ENCODE results near the gene PRKG1.

PRKG1 gene

DNA sequence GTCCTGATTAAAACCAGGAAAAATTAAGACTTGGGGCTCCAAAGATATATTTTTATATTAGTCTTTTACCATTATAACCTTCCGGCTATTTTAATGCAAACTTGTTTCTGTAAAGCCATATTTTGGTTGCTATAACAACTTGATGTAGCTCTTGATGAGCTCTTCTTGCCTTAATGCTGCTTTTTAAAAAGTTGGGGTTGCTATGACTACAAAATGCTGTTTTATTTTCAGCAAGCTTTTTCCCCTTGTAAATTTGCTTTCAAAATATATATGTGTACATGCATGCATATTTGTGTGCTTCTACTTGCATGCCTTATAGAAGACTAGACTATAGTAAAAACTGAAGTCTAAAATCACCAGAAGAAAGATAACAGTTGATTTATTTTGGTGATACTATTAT lies 525.4 kb downstream of the PRKG1 start:
- no peak for DNase-seq (ENCODE audit: low spot score)

GRCh38 chr10:51602326-51602725 lies 528.0 kb downstream of the PRKG1 start:
- DNase-seq (ENCODE audit: low spot score), result no peak

DNA sequence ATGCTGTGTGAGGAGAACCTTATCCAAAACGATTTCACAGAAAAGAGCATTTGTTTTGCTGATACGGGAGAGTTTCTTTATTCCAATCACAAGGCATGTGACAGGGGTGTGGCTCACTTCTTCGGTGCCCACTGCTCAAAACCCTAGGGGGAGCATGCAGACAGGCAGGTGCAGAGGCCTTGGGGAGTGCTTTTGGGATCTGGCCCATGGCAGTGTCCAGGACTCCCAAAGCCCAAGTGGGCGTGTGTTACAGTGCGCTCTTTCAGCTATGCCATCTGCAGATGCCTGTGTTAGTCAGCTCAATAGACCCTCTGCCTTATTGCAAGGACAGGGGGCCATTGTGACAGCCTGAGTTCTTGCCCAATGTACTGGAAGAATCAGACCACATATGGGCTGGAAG lies 530.3 kb downstream of the PRKG1 start:
- DNase-seq (ENCODE audit: low spot score), result no peak

DNA sequence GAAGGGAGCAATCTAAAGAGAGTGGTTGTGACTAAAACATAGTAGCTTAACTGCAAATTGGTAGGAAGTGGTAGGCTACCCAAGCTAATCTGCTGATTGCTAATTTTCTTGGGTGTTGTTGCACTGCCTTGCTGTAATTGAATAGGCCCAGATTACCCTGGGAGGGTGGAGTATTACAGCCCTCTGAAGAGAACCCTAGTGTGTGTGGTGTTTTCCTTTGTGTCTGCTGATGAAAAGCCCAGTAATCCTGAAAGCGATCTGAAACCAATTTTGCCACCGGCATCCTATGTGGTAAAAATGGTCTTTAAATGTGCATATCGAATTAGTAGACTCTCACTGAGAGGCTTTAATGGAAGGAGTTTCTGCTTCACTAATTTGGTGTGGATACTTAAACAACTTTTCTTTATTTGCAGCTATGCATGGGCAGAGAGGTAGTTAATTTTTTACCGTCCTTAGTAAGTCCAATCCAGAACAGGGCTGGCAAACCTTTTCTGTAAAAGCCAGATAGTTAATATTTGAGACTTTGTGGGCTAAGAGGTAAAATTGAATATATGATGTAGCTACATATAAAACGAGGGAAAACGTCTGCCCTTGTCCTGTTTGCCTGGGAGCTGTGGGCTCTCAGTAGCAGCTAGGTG lies 532.7 kb downstream of the PRKG1 start:
- no peak for DNase-seq (ENCODE audit: low spot score)

GRCh38 chr10:51607463-51607835 lies 533.2 kb downstream of the PRKG1 start:
- no peak for DNase-seq (ENCODE audit: low spot score)

- DNase-seq (ENCODE audit: low spot score), result no peak
These were observed 533.9 kb downstream of the PRKG1 start for GRCh38 chr10:51608211-51608610.

- no peak for DNase-seq (ENCODE audit: low spot score)
These were observed 541.5 kb downstream of the PRKG1 start for GRCh38 chr10:51615764-51616298.

- DNase-seq (ENCODE audit: low spot score), result no peak
These were observed 543.4 kb downstream of the PRKG1 start for GRCh38 chr10:51617576-51618235.

DNA sequence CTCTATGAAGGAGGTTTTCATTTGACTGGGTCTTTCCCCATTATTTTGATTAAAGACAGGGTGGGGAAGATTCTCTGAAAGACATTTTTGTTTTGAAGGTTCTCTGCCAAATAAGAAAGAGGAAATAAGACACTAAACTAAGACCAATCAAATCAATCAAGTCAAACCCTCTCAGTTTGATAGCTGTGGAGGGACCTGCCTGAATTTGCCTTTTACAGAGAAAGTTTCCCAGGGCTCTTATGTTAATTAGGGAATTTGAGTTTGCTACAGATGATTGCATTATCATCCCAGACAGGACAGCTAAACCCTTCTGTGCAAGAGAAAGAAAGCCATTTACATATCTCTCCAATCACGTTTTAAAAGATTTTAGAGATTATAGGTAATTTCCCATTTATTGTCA lies 545.1 kb downstream of the PRKG1 start:
- no peak for DNase-seq (ENCODE audit: low spot score)

GRCh38 chr10:51620131-51620530 lies 545.8 kb downstream of the PRKG1 start:
- DNase-seq (ENCODE audit: low spot score), result no peak

GRCh38 chr10:51624013-51624412 lies 549.7 kb downstream of the PRKG1 start:
- no peak for DNase-seq (ENCODE audit: low spot score)

GRCh38 chr10:51629934-51630639 lies 555.8 kb downstream of the PRKG1 start:
- DNase-seq (ENCODE audit: low spot score), result no peak

GRCh38 chr10:51630640-51631005 lies 556.3 kb downstream of the PRKG1 start:
- DNase-seq (ENCODE audit: low spot score), result no peak

GRCh38 chr10:51635436-51635835 lies 561.1 kb downstream of the PRKG1 start:
- no peak for DNase-seq (ENCODE audit: low spot score)

GRCh38 chr10:51638211-51638610 lies 563.9 kb downstream of the PRKG1 start:
- no peak for DNase-seq (ENCODE audit: low spot score)

GRCh38 chr10:51638737-51639136 lies 564.5 kb downstream of the PRKG1 start:
- DNase-seq (ENCODE audit: low spot score), result peak; percentile 4

DNA sequence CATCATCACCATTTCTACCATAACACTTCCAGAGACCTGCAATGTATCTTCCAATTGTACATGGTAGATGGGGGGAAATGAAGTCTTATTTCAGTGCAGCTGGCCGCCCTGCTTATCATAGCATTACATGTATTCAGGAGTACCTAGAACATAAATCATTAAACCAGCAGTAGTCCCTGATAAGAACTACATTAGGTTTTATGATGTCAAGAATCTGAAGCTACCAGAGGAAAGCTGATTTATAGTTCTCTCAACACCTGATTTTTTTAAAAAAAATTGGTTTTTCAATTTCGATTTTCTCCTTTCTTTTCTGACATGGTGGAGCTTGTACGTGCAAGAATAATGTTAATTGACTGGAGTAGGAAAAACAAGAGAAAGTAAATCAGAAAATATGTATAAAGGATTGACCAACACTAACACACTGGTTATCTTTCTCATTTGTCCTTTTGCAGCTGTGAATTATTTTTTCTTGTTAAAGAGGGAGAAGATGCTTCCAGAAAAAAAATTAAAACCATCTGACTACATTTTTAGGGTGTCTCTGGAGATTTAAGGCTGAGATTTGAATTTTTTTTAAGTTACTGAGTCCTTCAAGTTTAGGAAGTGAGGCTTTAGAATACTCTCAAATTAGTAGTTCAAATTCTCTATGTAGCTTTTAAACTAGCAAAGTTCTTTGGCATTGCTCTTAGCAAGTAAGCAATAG lies 566.0 kb downstream of the PRKG1 start:
- no peak for DNase-seq (ENCODE audit: low spot score)

DNA sequence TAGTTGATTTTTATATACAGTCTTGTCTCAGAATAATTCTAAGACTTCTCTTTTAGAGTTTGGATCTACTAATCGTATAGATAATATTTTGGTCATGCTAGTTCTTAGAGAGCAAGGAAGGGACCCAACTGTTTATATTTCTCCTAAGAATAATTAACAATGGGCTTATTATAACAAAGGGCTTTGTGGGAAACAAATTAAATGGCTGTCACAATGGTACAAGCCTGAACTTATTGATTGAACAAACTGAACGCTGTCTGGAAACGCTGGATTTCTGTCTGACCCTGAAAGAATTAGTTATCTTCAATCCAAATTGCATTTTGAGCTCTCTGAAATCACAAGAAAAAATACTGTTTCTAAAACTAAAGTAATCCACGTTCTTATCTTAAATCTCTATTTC lies 568.3 kb downstream of the PRKG1 start:
- DNase-seq (ENCODE audit: low spot score), result no peak

DNA sequence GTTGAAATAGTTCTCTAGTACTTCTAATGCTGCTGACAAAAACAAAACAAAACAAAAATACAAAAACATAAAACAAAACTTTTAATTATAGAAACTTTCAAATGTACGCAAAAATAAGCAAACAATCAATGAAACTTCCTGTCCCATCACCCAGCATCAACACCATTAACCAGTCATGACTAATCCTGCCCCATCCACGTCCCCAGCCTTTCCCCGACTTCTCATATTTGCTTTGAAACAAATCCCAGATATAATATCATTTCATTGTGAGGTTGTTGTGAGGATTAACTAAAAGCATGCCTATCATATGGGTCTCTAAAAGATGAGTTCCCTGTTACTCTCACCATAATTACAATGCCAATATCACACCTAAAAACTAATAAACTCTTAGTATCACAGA lies 569.4 kb downstream of the PRKG1 start:
- no peak for DNase-seq (ENCODE audit: low spot score)

- DNase-seq (ENCODE audit: low spot score), result no peak
These were observed 574.8 kb downstream of the PRKG1 start for GRCh38 chr10:51649064-51649463.

DNA sequence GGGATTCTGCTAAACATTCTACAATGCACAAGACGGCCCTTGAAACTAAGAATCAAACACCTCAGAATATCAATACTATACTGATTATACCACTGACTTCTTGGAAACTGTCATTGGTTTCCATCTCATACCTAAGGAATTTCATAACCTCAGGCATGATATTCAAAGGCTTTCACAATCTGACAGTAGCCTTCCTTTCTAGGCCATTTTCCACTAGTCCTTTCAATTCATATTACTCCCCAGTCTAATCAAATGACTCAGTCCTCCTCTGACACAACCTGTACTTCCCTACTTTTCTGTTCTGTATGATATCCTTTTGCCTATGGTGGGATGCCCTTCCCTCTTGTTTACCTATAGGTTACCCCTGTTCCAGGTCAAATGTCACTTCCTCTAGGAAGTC lies 576.8 kb downstream of the PRKG1 start:
- DNase-seq (ENCODE audit: low spot score), result no peak

GRCh38 chr10:51653025-51653424 lies 578.7 kb downstream of the PRKG1 start:
- no peak for DNase-seq (ENCODE audit: low spot score)

- no peak for DNase-seq (ENCODE audit: low spot score)
These were observed 580.6 kb downstream of the PRKG1 start for GRCh38 chr10:51654918-51655317.

Measured in RKO (cell line).